H9 (cell line): Measurements from ENCODE around the gene EBP. TPM values are rescaled to one million over a fixed set of nuclear protein-coding genes. Genes with fewer than 3 reads are reported as not detected.

Experiments used
- DNase-seq: peaks from one replicate; pipeline ENCODE4 v3.0.0-alpha.2; 2017
- H2AFZ ChIP-seq: one replicate; pipeline ENCODE4 v1.6.1; 2013; ENCODE audit warnings: mild to moderate bottlenecking, low read length, control low read depth, moderate library complexity
- H2AK5ac ChIP-seq: 2 replicates; pipeline ENCODE4 v1.6.1; 2013; ENCODE audit warnings: low read length, control low read depth, mixed read lengths; ENCODE audit not compliant: insufficient read length
- H2BK120ac ChIP-seq: one replicate; pipeline ENCODE4 v1.6.1; 2013; ENCODE audit warnings: low read depth, mild to moderate bottlenecking, low read length, control low read depth, inconsistent platforms; ENCODE audit not compliant: poor library complexity, severe bottlenecking
- H2BK12ac ChIP-seq: 2 replicates; pipeline ENCODE4 v1.6.1; 2013; ENCODE audit warnings: low read length, control low read depth, mixed read lengths, low read depth; ENCODE audit not compliant: insufficient read length
- H2BK15ac ChIP-seq: 2 replicates; pipeline ENCODE4 v1.6.1; 2013; ENCODE audit warnings: low read depth, low read length, control low read depth
- H2BK20ac ChIP-seq: one replicate; pipeline ENCODE4 v1.6.1; 2013; ENCODE audit warnings: low read depth, mild to moderate bottlenecking, low read length, control low read depth, inconsistent platforms; ENCODE audit not compliant: poor library complexity, severe bottlenecking
- H2BK5ac ChIP-seq: 2 replicates; pipeline ENCODE4 v1.6.1; 2013; ENCODE audit warnings: low read length, control low read depth, mixed read lengths; ENCODE audit not compliant: insufficient read length
- H3K14ac ChIP-seq: 2 replicates; pipeline ENCODE4 v1.6.1; 2013; ENCODE audit warnings: low read length, control low read depth; ENCODE audit not compliant: insufficient read depth
- H3K18ac ChIP-seq: 2 replicates; pipeline ENCODE4 v1.6.1; 2013; ENCODE audit warnings: low read depth, mild to moderate bottlenecking, mixed read lengths, low read length, control low read depth; ENCODE audit not compliant: insufficient read length
- H3K23ac ChIP-seq: 2 replicates; pipeline ENCODE4 v1.6.1; 2013; ENCODE audit warnings: low read length, control low read depth, mixed read lengths, low read depth; ENCODE audit not compliant: insufficient read length
- H3K23me2 ChIP-seq: 2 replicates; pipeline ENCODE4 v1.6.1; 2013; ENCODE audit warnings: low read depth, mild to moderate bottlenecking, mixed read lengths, low read length, control low read depth; ENCODE audit not compliant: insufficient read length, poor library complexity, severe bottlenecking
- H3K27ac ChIP-seq: 2 replicates; pipeline ENCODE4 v1.5.1; 2013; ENCODE audit warnings: low read length, control low read depth, mixed read lengths, low read depth; ENCODE audit not compliant: insufficient read length
- H3K27me3 ChIP-seq: 2 replicates; pipeline ENCODE4 v1.6.1; 2013; ENCODE audit warnings: low read length, control low read depth, inconsistent platforms; ENCODE audit not compliant: insufficient read depth
- H3K4ac ChIP-seq: 2 replicates; pipeline ENCODE4 v1.6.1; 2013; ENCODE audit warnings: low read depth, mild to moderate bottlenecking, control low read depth, inconsistent platforms, low read length, moderate library complexity
- H3K4me1 ChIP-seq: 2 replicates; pipeline ENCODE4 v1.6.1; 2013; ENCODE audit warnings: low read length, control low read depth, inconsistent platforms; ENCODE audit not compliant: insufficient read depth
- H3K4me2 ChIP-seq: 2 replicates; pipeline ENCODE4 v1.6.1; 2013; ENCODE audit warnings: low read length, control low read depth, mixed read lengths; ENCODE audit not compliant: insufficient read length, insufficient read depth
- H3K56ac ChIP-seq: 2 replicates; pipeline ENCODE4 v1.6.1; 2013; ENCODE audit warnings: low read depth, mild to moderate bottlenecking, mixed read lengths, low read length, control low read depth; ENCODE audit not compliant: insufficient read length
- H3K79me1 ChIP-seq: 2 replicates; pipeline ENCODE4 v1.6.1; 2013; ENCODE audit warnings: low read depth, mild to moderate bottlenecking, moderate library complexity, low read length, control low read depth, inconsistent platforms; ENCODE audit not compliant: insufficient read depth, poor library complexity, severe bottlenecking
- H3K79me2 ChIP-seq: 2 replicates; pipeline ENCODE4 v1.6.1; 2013; ENCODE audit warnings: low read length, control low read depth, inconsistent platforms; ENCODE audit not compliant: insufficient read depth
- H3K9ac ChIP-seq: 2 replicates; pipeline ENCODE4 v1.6.1; 2013; ENCODE audit warnings: low read length, control low read depth, mixed read lengths; ENCODE audit not compliant: insufficient read length; ENCODE audit errors: extremely low read depth
- H3K9me3 ChIP-seq: one replicate; pipeline ENCODE4 v1.6.1; 2013; ENCODE audit warnings: low read depth, low read length, inconsistent platforms; ENCODE audit not compliant: control insufficient read depth
- H3T11ph ChIP-seq: one replicate; pipeline ENCODE4 v1.6.1; 2013; ENCODE audit warnings: mild to moderate bottlenecking, low read length, control low read depth, inconsistent platforms
- H4K20me1 ChIP-seq: one replicate; pipeline ENCODE4 v1.6.1; 2013; ENCODE audit not compliant: control insufficient read depth, insufficient read length, insufficient read depth
- H4K5ac ChIP-seq: 2 replicates; pipeline ENCODE4 v1.6.1; 2013; ENCODE audit warnings: low read depth, mild to moderate bottlenecking, mixed read lengths, low read length, control low read depth; ENCODE audit not compliant: insufficient read length
- H4K8ac ChIP-seq: replicated peaks from 2 replicates; pipeline ENCODE4 v1.6.1; 2013; ENCODE audit warnings: low read length, control low read depth, mixed read lengths, low read depth; ENCODE audit not compliant: insufficient read length
- H4K91ac ChIP-seq: 2 replicates; pipeline ENCODE4 v1.6.1; 2013; ENCODE audit warnings: low read depth, mild to moderate bottlenecking, moderate library complexity, mixed read lengths, low read length, control low read depth; ENCODE audit not compliant: insufficient read length
- H3K27ac Mint-ChIP-seq, 3 experiments: 2 replicates in 2 of 3; 3 replicates in 1 of 3; pipeline ENCODE4 v1.8.0; 2020 to 2021; ENCODE audit warnings: mixed read lengths in 3 of 3, mild to moderate bottlenecking in 1 of 3, moderate library complexity in 1 of 3
- H3K27me3 Mint-ChIP-seq: 2 replicates; pipeline ENCODE4 v1.8.0; 2021; ENCODE audit warnings: low read depth, mild to moderate bottlenecking, moderate library complexity, mixed read lengths
- H3K36me3 Mint-ChIP-seq, 3 experiments: 2 replicates in 2 of 3; 3 replicates in 1 of 3; pipeline ENCODE4 v1.8.0; 2020 to 2021; ENCODE audit warnings: low read depth in 3 of 3, mixed read lengths in 3 of 3; ENCODE audit not compliant: insufficient read depth in 1 of 3
- H3K4me1 Mint-ChIP-seq, 2 experiments: 2 replicates each; pipeline ENCODE4 v1.8.0; 2020; ENCODE audit warnings: mixed read lengths in 2 of 2
- H3K4me3 Mint-ChIP-seq, 2 experiments: 2 replicates in 1 of 2; 3 replicates in 1 of 2; pipeline ENCODE4 v1.8.0; 2020 to 2021; ENCODE audit warnings: mild to moderate bottlenecking in 2 of 2, mixed read lengths in 2 of 2, moderate library complexity in 1 of 2
- H3K9me3 Mint-ChIP-seq, 2 experiments: 2 replicates in 1 of 2; 3 replicates in 1 of 2; pipeline ENCODE4 v1.8.0; 2020; ENCODE audit warnings: mild to moderate bottlenecking in 2 of 2, mixed read lengths in 2 of 2, moderate library complexity in 1 of 2
- CTCF ChIP-seq: fragments of 200-600 bp; sonication (generic); conservative IDR thresholded peaks from 3 replicates; pipeline ENCODE4 v1.8.0; 2021; ENCODE audit warnings: antibody characterized with exemption, mild to moderate bottlenecking
- WGBS: extraction: QIAGEN DNeasy Blood & Tissue Kit; methylation state at CpG from one replicate; pipeline ENCODE4 v1.1.7; 2013; ENCODE audit warnings: missing lambda C conversion rate, low lambda C conversion rate, mixed read lengths; ENCODE audit not compliant: insufficient read length; ENCODE audit errors: extremely low coverage; 5-methylcytosine and 5-hydroxymethylcytosine counted together
- total RNA-seq: library from RNA; stranded (reverse); gene quantifications from 2 replicates; pipeline ENCODE4 v1.2.1, GENCODE V29; 2021

Gene EBP
- total RNA-seq, 1 experiment from 2014 or later: 117 TPM

- Histone ChIP-seq H3K23ac (no peak overlapping the region), H4K5ac (no peak overlapping the region), H2AFZ (no peak overlapping the region), H2BK120ac (no peak overlapping the region), H3K9ac (peak overlapping the region; percentile 47), H3K4me2 (peak overlapping the region; percentile 83), H3K4ac (no peak overlapping the region), H2BK20ac (no peak overlapping the region), H3K79me2 (peaks cover 3% of the 10 kb centered on the region; the same call in 1 of the 2 replicates), H2BK12ac (no peak overlapping the region), H3K27ac (no peak overlapping the region), H4K8ac (no peak overlapping the region), H3K56ac (no peak overlapping the region), H3K14ac (no peak overlapping the region), H3K27me3 (no peaks in the 10 kb centered on the region), H3K4me1 (no peaks in the 10 kb centered on the region; the same call in 1 of the 2 replicates), H3K23me2 (no peaks in the 10 kb centered on the region), H3K79me1 (no peaks in the 10 kb centered on the region), H3T11ph (no peak overlapping the region), H4K20me1 (no peaks in the 10 kb centered on the region), H3K9me3 (peaks cover 39% of the 10 kb centered on the region), H4K91ac (no peak overlapping the region), H2BK15ac (no peak overlapping the region), H2AK5ac (no peak overlapping the region), H3K18ac (no peak overlapping the region), H2BK5ac (no peak overlapping the region)
- no CpG with 5 or more reads among the region's 5 CpGs for WGBS
- Mint-ChIP-seq H3K9me3 (peaks cover 75 to 84% of the 10 kb centered on the region in 2 experiments), H3K27me3 (peaks cover 2% of the 10 kb centered on the region; the same call in 1 of the 2 replicates), H3K36me3 (peaks cover 22 to 35% (median 22%) of the 10 kb centered on the region in 3 experiments), H3K4me3 (peak overlapping the region; percentile 82 to 89), H3K27ac (peak overlapping the region in 1 of 3 experiments; percentile 38; a peak in 2 of 7 replicates), H3K4me1 (peaks cover 23 to 34% of the 10 kb centered on the region in 2 experiments)
- no peak for TF ChIP-seq CTCF
- DNase-seq: no peak
These were observed 46.3 kb upstream of the EBP start for GRCh38 chrX:48475296-48475695.
